Measurements from ENCODE around the gene DSP. TPM values are rescaled to one million over a fixed set of nuclear protein-coding genes. Genes with fewer than 3 reads are reported as not detected.

DSP gene
- total RNA-seq, 4 donors from 2014 or later, result 712 to 1,491 (median 1,163) TPM

- no peak for TF ChIP-seq CTCF (IDR thresholded peaks at IDR 0.05)
- TF ChIP-seq POLR2A (IDR thresholded peaks at IDR 0.05), result no peak
- peak overlapping the region in 1 of 4 donors; percentile 1 for H3K27ac ChIP-seq
- intact Hi-C loops (cut with DNase I), result no loop called here
- 77 to 83% methylated on average over 2 of the region's 2 CpGs for WGBS, 2 donors
- no peaks in the 10 kb centered on the region for H3K36me3 ChIP-seq
- H3K27me3 ChIP-seq, result no peaks in the 10 kb centered on the region
- DNase-seq, result no peak
- no peaks in the 10 kb centered on the region for H3K9me3 ChIP-seq
- H3K4me1 ChIP-seq, result peaks cover 0 to 43% (median 0%) of the 10 kb centered on the region in 3 donors
- no peak overlapping the region for H3K4me3 ChIP-seq
These were observed 29.2 kb upstream of the DSP start for GRCh38 chr6:7512320-7512719.

DNA sequence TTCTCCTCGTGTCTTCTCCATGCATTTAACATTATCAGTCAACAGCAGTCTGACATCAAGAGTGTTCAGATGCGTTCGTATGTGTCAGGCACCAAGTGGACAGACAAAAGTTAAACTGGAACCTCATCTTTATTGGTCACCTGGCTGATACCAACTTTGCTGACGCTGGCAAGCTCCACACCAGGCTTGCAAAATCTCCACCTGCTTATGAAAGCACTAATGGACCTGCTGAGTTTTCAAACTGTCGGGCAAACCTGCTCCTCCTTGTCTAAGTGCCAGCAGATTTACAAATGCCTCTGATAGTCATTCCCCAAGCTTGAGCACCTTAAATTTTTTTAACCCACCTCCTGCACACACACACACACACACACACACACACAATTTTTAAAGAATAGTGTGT lies 27.9 kb upstream of the DSP start:
- Histone ChIP-seq H3K27ac (peak overlapping the region in 3 of 4 donors; percentile 16 to 79 (median 74)), H3K27me3 (no peaks in the 10 kb centered on the region), H3K9me3 (no peaks in the 10 kb centered on the region), H3K4me3 (no peak overlapping the region), H3K4me1 (peaks cover 0 to 43% (median 0%) of the 10 kb centered on the region in 3 donors), H3K36me3 (no peaks in the 10 kb centered on the region)
- WGBS, 2 donors, result 50 to 56% methylated on average over 5 of the region's 5 CpGs
- intact Hi-C loops (cut with DNase I), result no loop called here
- DNase-seq, result no peak
- TF ChIP-seq CTCF (IDR thresholded peaks at IDR 0.05) (no peak), POLR2A (IDR thresholded peaks at IDR 0.05) (no peak)

- H3K4me1 ChIP-seq, result peaks cover 0 to 43% (median 0%) of the 10 kb centered on the region in 3 donors
- no peak for TF ChIP-seq POLR2A (IDR thresholded peaks at IDR 0.05)
- no peak for TF ChIP-seq CTCF (IDR thresholded peaks at IDR 0.05)
- intact Hi-C loops (cut with DNase I), result no loop called here
- no peaks in the 10 kb centered on the region for H3K27me3 ChIP-seq
- no peaks in the 10 kb centered on the region for H3K36me3 ChIP-seq
- no peak for DNase-seq
- peak overlapping the region; percentile 28 to 79 (median 66) for H3K27ac ChIP-seq
- H3K4me3 ChIP-seq, result no peak overlapping the region
- H3K9me3 ChIP-seq, result no peaks in the 10 kb centered on the region
- 36 to 60% methylated on average over 2 of the region's 2 CpGs for WGBS, 2 donors
These were observed 26.1 kb upstream of the DSP start for GRCh38 chr6:7515363-7515762.

GRCh38 chr6:7518877-7519276 lies 22.6 kb upstream of the DSP start:
- Histone ChIP-seq H3K9me3 (no peaks in the 10 kb centered on the region), H3K27me3 (peaks cover 0 to 1% (median 0%) of the 10 kb centered on the region in 4 donors), H3K27ac (no peak overlapping the region), H3K4me3 (no peak overlapping the region), H3K36me3 (no peaks in the 10 kb centered on the region), H3K4me1 (peaks cover 0 to 27% (median 0%) of the 10 kb centered on the region in 3 donors)
- 88 to 90% methylated on average over 8 of the region's 8 CpGs for WGBS, 2 donors
- intact Hi-C loops (cut with DNase I), result no loop called here
- DNase-seq, result no peak
- TF ChIP-seq CTCF (IDR thresholded peaks at IDR 0.05), result no peak
- no peak for TF ChIP-seq POLR2A (IDR thresholded peaks at IDR 0.05)

DNA sequence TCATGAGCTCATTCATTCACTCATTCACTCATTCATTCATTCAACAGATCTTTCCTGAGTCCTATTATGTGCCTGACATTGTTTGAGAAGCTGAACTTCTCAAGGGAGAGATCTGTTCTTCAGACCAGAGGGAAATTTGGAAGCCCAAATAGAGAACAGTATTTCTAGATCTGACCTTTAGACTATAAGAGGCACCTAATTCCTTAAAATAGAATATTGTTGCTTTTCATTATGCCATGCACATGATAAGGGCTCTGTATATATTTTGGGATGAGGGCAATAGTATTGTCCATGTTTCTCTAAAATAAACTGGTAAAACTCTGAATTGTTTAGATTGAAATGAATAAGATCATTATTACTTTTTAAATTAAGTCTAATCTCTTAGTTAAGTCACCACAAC lies 18.6 kb upstream of the DSP start:
- H3K27me3 ChIP-seq, result peaks cover 0 to 18% (median 0%) of the 10 kb centered on the region in 4 donors

More for the DNA sequence above, 18.6 kb upstream of the DSP start:
- Histone ChIP-seq H3K27ac (no peak overlapping the region), H3K9me3 (no peaks in the 10 kb centered on the region), H3K36me3 (no peaks in the 10 kb centered on the region), H3K4me3 (no peak overlapping the region), H3K4me1 (peaks cover 0 to 9% (median 0%) of the 10 kb centered on the region in 3 donors)
- TF ChIP-seq POLR2A (IDR thresholded peaks at IDR 0.05) (no peak), CTCF (IDR thresholded peaks at IDR 0.05) (no peak)
- no peak for DNase-seq
- intact Hi-C loops (cut with DNase I), result no loop called here
